Peyer's patch (tissue), 4 donors: ENCODE measurements around the gene NQO2. TPM values are rescaled to one million over a fixed set of nuclear protein-coding genes. Genes with fewer than 3 reads are reported as not detected.
A peak's percentile ranks its signal among the peaks of the same experiment; 100 is the strongest.

Experiments used
- DNase-seq, 3 donors: peaks; one replicate each; pipeline ENCODE4 v3.0.0-alpha.2; 2017 to 2019
- H3K27ac ChIP-seq, 4 donors: fragments of 200-600 bp; sonication (generic); one replicate each; pipeline ENCODE4 v1.5.1; 2016 to 2019
- H3K27me3 ChIP-seq, 2 donors: fragments of 200-600 bp; sonication (generic); one replicate each; pipeline ENCODE4 v1.5.1; 2019
- H3K36me3 ChIP-seq, 3 donors: fragments of 200-600 bp; sonication (generic); one replicate each; pipeline ENCODE4 v1.5.1; 2016 to 2019
- H3K4me1 ChIP-seq, 4 donors: fragments of 200-600 bp; sonication (generic); one replicate each; pipeline ENCODE4 v1.5.1; 2016 to 2019
- H3K4me3 ChIP-seq, 4 donors: fragments of 200-600 bp; sonication (generic); 1 replicate in 3 of 4; 2 replicates in 1 of 4; pipeline ENCODE4 v1.5.1; 2016 to 2019; ENCODE audit warnings: mild to moderate bottlenecking in 1 of 4
- H3K9me3 ChIP-seq, 4 donors: fragments of 200-600 bp; sonication (generic); one replicate each; pipeline ENCODE4 v1.5.1; 2016 to 2019; ENCODE audit warnings: mild to moderate bottlenecking in 1 of 4
- CTCF ChIP-seq, 6 experiments: fragments of 450-650 bp in 4 of 6; fragments of 200-600 bp in 2 of 6; sonication (generic) in 1 of 6; IDR thresholded peaks; one replicate each; pipeline ENCODE4 v1.5.1; 2017 to 2019; ENCODE audit warnings: antibody characterized with exemption in 6 of 6, mild to moderate bottlenecking in 3 of 6, moderate library complexity in 1 of 6
- POLR2A ChIP-seq, 2 donors: fragments of 450-650 bp; IDR thresholded peaks; one replicate each; pipeline ENCODE4 v1.5.1; 2017; ENCODE audit warnings: antibody characterized with exemption in 2 of 2, mild to moderate bottlenecking in 2 of 2, moderate library complexity in 2 of 2
- total RNA-seq, 4 donors: library from RNA; depleted of rRNA; stranded (reverse); fragments of >200 nt; gene quantifications; one replicate each; pipeline ENCODE4 v1.1.0, GENCODE V29; 2016

NQO2 gene
- total RNA-seq, 4 donors from 2014 or later: 22.1 to 60.8 (median 29.3) TPM

GRCh38 chr6:3031857-3032640 lies 32.4 kb downstream of the NQO2 start:
- H3K4me1 ChIP-seq: peaks cover 0 to 6% (median 4%) of the 10 kb centered on the region in 4 donors
- no peak overlapping the region for H3K4me3 ChIP-seq
- H3K27me3 ChIP-seq: no peaks in the 10 kb centered on the region
- no peaks in the 10 kb centered on the region for H3K9me3 ChIP-seq
- DNase-seq: peak in 2 of 3 donors; percentile 34 to 72
- no peak overlapping the region for H3K27ac ChIP-seq
- no peak for TF ChIP-seq POLR2A (IDR thresholded peaks at IDR 0.05)
- TF ChIP-seq CTCF (IDR thresholded peaks at IDR 0.05): peak in 3 of 6 experiments; percentile 15 to 21 (median 16)
- H3K36me3 ChIP-seq: no peaks in the 10 kb centered on the region

- DNase-seq: peak in 1 of 3 donors; percentile 81
- no peaks in the 10 kb centered on the region for H3K9me3 ChIP-seq
- no peaks in the 10 kb centered on the region for H3K4me1 ChIP-seq
- no peaks in the 10 kb centered on the region for H3K27me3 ChIP-seq
- H3K4me3 ChIP-seq: no peak overlapping the region
- no peak for TF ChIP-seq POLR2A (IDR thresholded peaks at IDR 0.05)
- TF ChIP-seq CTCF (IDR thresholded peaks at IDR 0.05): no peak
- H3K27ac ChIP-seq: peak overlapping the region in 2 of 4 donors; percentile 37 to 64
- H3K36me3 ChIP-seq: no peaks in the 10 kb centered on the region
These were observed 33.3 kb downstream of the NQO2 start for GRCh38 chr6:3032986-3033385.

DNA sequence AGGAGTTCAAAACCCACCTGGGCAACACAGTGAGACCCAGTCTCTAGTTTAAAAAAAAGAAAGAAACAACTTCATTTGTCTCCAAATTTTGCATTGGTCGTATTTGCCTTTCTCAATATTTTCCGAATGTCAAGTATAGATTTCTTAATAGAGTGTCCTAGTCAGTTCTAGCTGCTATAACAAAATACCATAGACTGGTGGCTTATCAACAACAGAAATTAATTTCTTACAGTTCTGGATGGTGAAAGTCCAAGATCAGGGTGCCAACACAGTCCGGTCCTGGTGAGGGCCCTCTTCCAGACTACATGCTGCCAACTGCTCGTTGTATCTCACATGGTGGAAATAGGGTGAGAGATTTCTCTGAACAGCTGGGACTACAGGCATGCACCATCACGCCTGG lies 34.0 kb downstream of the NQO2 start:
- Histone ChIP-seq H3K9me3 (no peaks in the 10 kb centered on the region), H3K4me3 (no peak overlapping the region), H3K4me1 (no peaks in the 10 kb centered on the region), H3K27me3 (no peaks in the 10 kb centered on the region), H3K27ac (peak overlapping the region in 2 of 4 donors; percentile 37 to 64), H3K36me3 (no peaks in the 10 kb centered on the region)
- no peak for DNase-seq
- TF ChIP-seq POLR2A (IDR thresholded peaks at IDR 0.05) (no peak), CTCF (IDR thresholded peaks at IDR 0.05) (no peak)

DNA sequence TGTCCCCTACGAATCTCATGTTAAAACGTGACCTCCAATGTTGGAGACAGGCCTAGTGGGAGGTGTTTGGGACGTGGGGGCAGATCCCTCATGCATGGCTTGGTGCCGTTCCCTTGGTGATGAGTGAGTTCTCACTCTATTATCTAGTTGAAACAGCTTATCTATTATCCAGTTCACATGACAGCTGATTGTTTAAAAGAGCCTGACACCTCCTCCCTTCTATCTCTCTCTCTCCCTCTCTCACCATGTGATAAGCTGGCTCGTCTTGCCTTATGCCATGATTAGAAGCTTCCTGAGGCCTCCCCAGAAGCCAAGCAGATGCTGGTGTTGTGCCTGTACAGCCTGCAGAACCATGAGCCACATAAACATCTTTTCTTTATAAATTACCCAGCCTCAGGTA lies 35.7 kb downstream of the NQO2 start:
- TF ChIP-seq CTCF (IDR thresholded peaks at IDR 0.05): no peak
- TF ChIP-seq POLR2A (IDR thresholded peaks at IDR 0.05): no peak
- DNase-seq: no peak
- no peak overlapping the region for H3K4me3 ChIP-seq
- no peaks in the 10 kb centered on the region for H3K9me3 ChIP-seq
- H3K27me3 ChIP-seq: no peaks in the 10 kb centered on the region
- no peak overlapping the region for H3K27ac ChIP-seq
- no peaks in the 10 kb centered on the region for H3K36me3 ChIP-seq
- no peaks in the 10 kb centered on the region for H3K4me1 ChIP-seq

DNA sequence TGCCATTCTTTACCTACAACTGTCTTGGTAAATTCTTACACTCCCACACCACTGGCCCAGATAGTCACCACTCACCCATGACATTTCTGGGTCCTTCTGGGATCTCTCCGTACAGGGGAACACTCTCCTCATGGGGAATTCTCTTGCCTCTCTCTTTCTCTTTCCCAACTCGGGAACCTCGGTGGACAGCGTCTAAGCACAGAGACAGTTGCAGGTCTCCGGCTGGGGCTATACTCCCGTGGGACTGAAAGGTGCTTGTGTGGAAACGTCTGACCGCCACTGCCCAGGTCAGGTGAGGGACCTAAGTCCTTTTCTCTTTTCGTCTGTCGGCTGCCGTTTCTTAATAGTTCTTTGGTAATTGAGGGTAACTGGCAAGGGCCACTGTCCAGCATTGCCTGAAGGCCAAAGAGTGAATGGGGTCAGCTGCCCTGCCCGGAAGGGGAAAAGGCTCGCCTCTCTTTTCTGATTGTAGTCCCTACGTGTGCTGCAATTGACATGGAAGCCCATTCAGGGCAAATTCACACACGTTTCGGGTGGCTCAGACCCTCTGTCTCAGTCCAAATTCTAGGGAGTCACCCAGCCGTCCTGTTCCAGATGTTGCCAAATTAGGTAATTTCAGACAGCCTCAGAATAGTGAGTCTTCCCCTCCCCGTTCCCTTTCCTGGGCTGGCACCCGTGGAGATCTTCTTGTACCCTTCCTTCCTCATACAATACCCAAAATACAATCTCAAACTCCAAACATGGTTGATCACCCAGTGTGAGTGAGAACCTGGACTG lies 37.4 kb downstream of the NQO2 start:
- Histone ChIP-seq H3K4me3 (no peak overlapping the region), H3K36me3 (no peaks in the 10 kb centered on the region), H3K27ac (no peak overlapping the region), H3K9me3 (no peaks in the 10 kb centered on the region), H3K27me3 (no peaks in the 10 kb centered on the region), H3K4me1 (no peaks in the 10 kb centered on the region)
- no peak for DNase-seq
- TF ChIP-seq POLR2A (IDR thresholded peaks at IDR 0.05) (no peak), CTCF (IDR thresholded peaks at IDR 0.05) (no peak)
